DOHH2 (cell line): Measurements from ENCODE around the gene VWA5A.

ENCODE experiments used
- H3F3A ChIP-seq: fragments of 200-600 bp; sonication (generic), shearing (Covaris generic); 2 replicates; pipeline ENCODE4 v1.6.0; 2016; ENCODE audit warnings: antibody characterized with exemption, mild to moderate bottlenecking; ENCODE audit not compliant: control insufficient read depth, insufficient read depth
- H3K27ac ChIP-seq: fragments of 200-600 bp; sonication (generic); 2 replicates; pipeline ENCODE4 v1.5.1; 2014; ENCODE audit warnings: low read depth, mild to moderate bottlenecking, low read length, moderate library complexity
- H3K27me3 ChIP-seq: fragments of 200-600 bp; sonication (generic); 2 replicates; pipeline ENCODE4 v1.6.1; 2014; ENCODE audit warnings: mild to moderate bottlenecking, low read length, mixed read lengths; ENCODE audit not compliant: control insufficient read depth
- H3K36me3 ChIP-seq: fragments of 200-600 bp; sonication (generic); 2 replicates; pipeline ENCODE4 v1.6.1; 2014; ENCODE audit warnings: mild to moderate bottlenecking, low read length, moderate library complexity, mixed read lengths; ENCODE audit not compliant: control insufficient read depth
- H3K4me1 ChIP-seq: fragments of 200-600 bp; sonication (generic); 2 replicates; pipeline ENCODE4 v1.6.1; 2014; ENCODE audit warnings: mild to moderate bottlenecking, low read length, mixed read lengths; ENCODE audit not compliant: control insufficient read depth
- H3K4me2 ChIP-seq: fragments of 200-600 bp; sonication (generic); 2 replicates; pipeline ENCODE4 v1.6.0; 2014; ENCODE audit warnings: mild to moderate bottlenecking, low read length, moderate library complexity
- H3K4me3 ChIP-seq: fragments of 200-600 bp; sonication (generic); 2 replicates; pipeline ENCODE4 v1.5.1; 2014; ENCODE audit warnings: mild to moderate bottlenecking, low read length, mixed read lengths
- H3K79me2 ChIP-seq: fragments of 200-600 bp; sonication (generic); 2 replicates; pipeline ENCODE4 v1.6.1; 2014; ENCODE audit warnings: mild to moderate bottlenecking, low read length, mixed read lengths; ENCODE audit not compliant: control insufficient read depth
- H3K9me2 ChIP-seq: fragments of 200-600 bp; sonication (generic); replicated peaks from 2 replicates; pipeline ENCODE4 v1.6.1; 2014; ENCODE audit warnings: mild to moderate bottlenecking, low read length, mixed read lengths; ENCODE audit not compliant: control insufficient read depth
- H3K9me3 ChIP-seq: fragments of 200-600 bp; sonication (generic); 2 replicates; pipeline ENCODE4 v1.6.1; 2014; ENCODE audit warnings: antibody characterized with exemption, low read length, mixed read lengths; ENCODE audit not compliant: control insufficient read depth, insufficient read depth
- H4K20me1 ChIP-seq: fragments of 200-600 bp; sonication (generic); 2 replicates; pipeline ENCODE4 v1.6.0; 2014; ENCODE audit warnings: low read depth, mild to moderate bottlenecking, antibody characterized with exemption, low read length, moderate library complexity; ENCODE audit not compliant: control insufficient read depth, insufficient read depth
- CTCF ChIP-seq: fragments of 200-600 bp; sonication (generic); IDR thresholded peaks from one replicate; pipeline ENCODE4 v1.5.1; 2014; ENCODE audit warnings: antibody characterized with exemption, mild to moderate bottlenecking, low read depth, low read length; ENCODE audit not compliant: poor library complexity, severe bottlenecking
- EZH2phosphoT487 ChIP-seq: fragments of 200-600 bp; sonication (generic); IDR thresholded peaks from 2 replicates; pipeline ENCODE4 v1.6.1; 2017; ENCODE audit warnings: borderline replicate concordance, mild to moderate bottlenecking, antibody characterized with exemption, low read length, moderate library complexity, mixed read lengths

Gene VWA5A

DNA sequence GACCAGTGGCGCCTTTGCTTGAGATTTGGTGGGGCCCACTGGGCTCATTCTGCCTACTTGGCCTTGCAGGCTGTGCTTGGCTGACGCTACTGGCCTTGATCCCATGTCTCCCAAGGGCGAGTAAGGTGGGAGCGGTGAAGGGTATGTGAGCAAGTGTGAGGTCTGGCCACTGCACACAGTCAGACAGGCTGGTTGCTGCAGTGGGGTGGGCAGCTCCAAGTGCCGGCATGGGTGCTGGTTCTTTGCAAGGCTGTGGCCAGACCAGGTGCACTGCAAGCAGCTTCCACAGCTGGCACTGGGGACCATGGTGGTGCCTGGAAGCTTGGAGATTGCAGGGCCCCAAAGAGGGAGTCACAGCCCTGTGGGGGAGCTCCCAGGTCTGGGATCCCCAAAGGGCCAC is 40.7 kb upstream of the VWA5A start:
- Histone ChIP-seq H3K79me2 (no peaks in the 10 kb centered on the region), H3K27me3 (peaks cover 8% of the 10 kb centered on the region; the same call in 1 of the 2 replicates), H3K4me2 (no peak overlapping the region), H3K36me3 (no peaks in the 10 kb centered on the region), H3F3A (no peaks in the 10 kb centered on the region), H3K27ac (no peak overlapping the region), H4K20me1 (no peaks in the 10 kb centered on the region), H3K4me3 (no peak overlapping the region), H3K9me3 (no peaks in the 10 kb centered on the region), H3K9me2 (no peaks in the 10 kb centered on the region), H3K4me1 (peaks cover 19% of the 10 kb centered on the region)
- TF ChIP-seq EZH2phosphoT487 (no peak), CTCF (no peak)

GRCh38 chr11:124075492-124075840 is 39.8 kb upstream of the VWA5A start:
- no peaks in the 10 kb centered on the region for H4K20me1 ChIP-seq
- H3K9me3 ChIP-seq = no peaks in the 10 kb centered on the region
- H3K4me2 ChIP-seq = no peak overlapping the region
- H3K27me3 ChIP-seq = peaks cover 4% of the 10 kb centered on the region; the same call in 1 of the 2 replicates
- no peak for TF ChIP-seq EZH2phosphoT487
- TF ChIP-seq CTCF = no peak
- peaks cover 11% of the 10 kb centered on the region for H3K4me1 ChIP-seq
- no peak overlapping the region for H3K27ac ChIP-seq
- H3F3A ChIP-seq = no peaks in the 10 kb centered on the region
- H3K9me2 ChIP-seq = no peaks in the 10 kb centered on the region
- no peak overlapping the region for H3K4me3 ChIP-seq
- no peaks in the 10 kb centered on the region for H3K36me3 ChIP-seq
- H3K79me2 ChIP-seq = no peaks in the 10 kb centered on the region

DNA sequence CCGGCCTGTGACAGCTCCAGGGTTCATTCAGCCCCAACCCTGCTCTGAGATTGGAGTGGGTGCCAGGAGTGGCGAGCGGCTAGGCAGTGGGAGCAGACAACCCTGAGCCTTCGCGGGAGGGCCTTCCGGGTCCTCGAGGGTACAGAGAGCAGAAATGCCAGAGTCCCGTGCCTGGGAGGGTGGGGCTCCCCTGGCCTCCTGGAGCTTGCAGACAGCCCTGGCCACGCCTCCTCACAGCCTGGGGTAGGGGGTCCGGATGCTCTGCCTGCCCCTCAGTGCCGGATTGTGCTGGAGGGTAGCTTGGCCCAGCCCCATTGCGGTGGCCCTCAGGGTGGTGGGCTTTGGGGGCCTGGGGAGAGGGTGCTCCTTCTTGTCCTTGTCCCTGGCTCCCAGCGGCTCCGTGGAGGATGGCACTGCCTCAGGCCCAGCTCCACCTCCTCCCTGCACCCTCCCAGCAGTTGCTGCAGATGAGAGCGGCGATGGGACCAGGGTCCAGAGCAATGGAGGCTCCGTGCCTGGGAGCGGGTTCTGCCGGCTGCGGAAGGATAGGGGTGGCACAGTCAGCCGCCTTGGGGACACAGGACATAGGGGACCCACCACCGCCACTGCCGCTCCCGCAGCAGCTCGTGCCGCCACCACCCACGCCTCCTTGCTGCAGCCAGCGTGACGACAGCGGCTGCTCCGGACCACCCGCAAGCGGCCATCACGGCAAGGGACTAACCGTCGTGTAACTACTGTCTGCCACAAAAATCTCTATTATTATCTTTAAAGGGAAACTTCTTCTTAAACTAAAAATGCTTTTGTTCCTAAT is 39.2 kb upstream of the VWA5A start:
- H3K9me2 ChIP-seq = no peaks in the 10 kb centered on the region
- H3K27me3 ChIP-seq = peaks cover 4% of the 10 kb centered on the region; the same call in 1 of the 2 replicates
- peaks cover 5% of the 10 kb centered on the region for H3K4me1 ChIP-seq
- no peaks in the 10 kb centered on the region for H3K9me3 ChIP-seq
- no peaks in the 10 kb centered on the region for H3K36me3 ChIP-seq
- H3K27ac ChIP-seq = no peak overlapping the region
- no peak overlapping the region for H3K4me3 ChIP-seq
- no peaks in the 10 kb centered on the region for H3K79me2 ChIP-seq
- H3K4me2 ChIP-seq = no peak overlapping the region
- H4K20me1 ChIP-seq = no peaks in the 10 kb centered on the region
- TF ChIP-seq EZH2phosphoT487 (no peak), CTCF (no peak)
- no peaks in the 10 kb centered on the region for H3F3A ChIP-seq
